ENCODE results near the gene HOXC11. TPM values are rescaled to one million over a fixed set of nuclear protein-coding genes. Genes with fewer than 3 reads are reported as not detected.

The HOXC11 gene
- polyA plus RNA-seq, 3 donors from 2014 or later, result not detected

DNA sequence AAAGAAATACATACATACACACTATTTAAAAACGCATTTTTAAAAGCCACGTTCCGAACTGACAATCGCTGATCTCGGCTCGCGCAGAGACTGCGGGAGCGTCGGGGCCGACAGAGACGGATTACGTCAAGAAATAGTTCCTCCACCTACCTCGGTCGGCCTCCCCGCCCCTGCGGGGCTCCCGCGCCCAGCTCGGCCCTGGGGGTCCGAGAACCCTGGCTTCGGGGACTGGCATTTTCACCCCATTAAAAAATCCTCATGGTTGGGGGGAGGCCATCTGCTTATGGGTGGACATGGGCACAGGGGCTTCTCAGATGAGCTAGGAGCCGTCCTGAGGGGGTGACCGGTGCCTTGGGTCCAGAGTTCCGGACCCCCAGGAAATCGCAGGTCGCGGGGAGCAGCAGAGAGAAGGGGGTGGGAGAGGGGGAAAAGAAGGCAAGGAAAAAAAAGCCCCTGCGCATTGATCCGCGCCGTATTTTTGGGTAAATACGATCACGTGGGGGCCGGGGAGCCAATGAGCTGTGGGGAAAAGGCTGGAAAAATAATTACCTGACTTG lies 26.7 kb downstream of the HOXC11 start:
- H3K27me3 Mint-ChIP-seq (ENCODE audit: low read depth in 3 of 3), result peaks cover 65 to 83% (median 78%) of the 10 kb centered on the region in 3 donors
- H3K4me1 Mint-ChIP-seq, result peaks cover 28 to 29% of the 10 kb centered on the region in 2 donors
- peaks cover 0 to 7% (median 0%) of the 10 kb centered on the region in 6 donors for H3K9me3 Mint-ChIP-seq
- H3K4me3 Mint-ChIP-seq, result peak overlapping the region in 4 of 5 donors; percentile 6 to 65 (median 30)
- no peak overlapping the region for H3K27ac Mint-ChIP-seq
- DNase-seq, result no peak
- peaks cover 0 to 4% (median 0%) of the 10 kb centered on the region in 3 donors for H3K36me3 Mint-ChIP-seq

DNA sequence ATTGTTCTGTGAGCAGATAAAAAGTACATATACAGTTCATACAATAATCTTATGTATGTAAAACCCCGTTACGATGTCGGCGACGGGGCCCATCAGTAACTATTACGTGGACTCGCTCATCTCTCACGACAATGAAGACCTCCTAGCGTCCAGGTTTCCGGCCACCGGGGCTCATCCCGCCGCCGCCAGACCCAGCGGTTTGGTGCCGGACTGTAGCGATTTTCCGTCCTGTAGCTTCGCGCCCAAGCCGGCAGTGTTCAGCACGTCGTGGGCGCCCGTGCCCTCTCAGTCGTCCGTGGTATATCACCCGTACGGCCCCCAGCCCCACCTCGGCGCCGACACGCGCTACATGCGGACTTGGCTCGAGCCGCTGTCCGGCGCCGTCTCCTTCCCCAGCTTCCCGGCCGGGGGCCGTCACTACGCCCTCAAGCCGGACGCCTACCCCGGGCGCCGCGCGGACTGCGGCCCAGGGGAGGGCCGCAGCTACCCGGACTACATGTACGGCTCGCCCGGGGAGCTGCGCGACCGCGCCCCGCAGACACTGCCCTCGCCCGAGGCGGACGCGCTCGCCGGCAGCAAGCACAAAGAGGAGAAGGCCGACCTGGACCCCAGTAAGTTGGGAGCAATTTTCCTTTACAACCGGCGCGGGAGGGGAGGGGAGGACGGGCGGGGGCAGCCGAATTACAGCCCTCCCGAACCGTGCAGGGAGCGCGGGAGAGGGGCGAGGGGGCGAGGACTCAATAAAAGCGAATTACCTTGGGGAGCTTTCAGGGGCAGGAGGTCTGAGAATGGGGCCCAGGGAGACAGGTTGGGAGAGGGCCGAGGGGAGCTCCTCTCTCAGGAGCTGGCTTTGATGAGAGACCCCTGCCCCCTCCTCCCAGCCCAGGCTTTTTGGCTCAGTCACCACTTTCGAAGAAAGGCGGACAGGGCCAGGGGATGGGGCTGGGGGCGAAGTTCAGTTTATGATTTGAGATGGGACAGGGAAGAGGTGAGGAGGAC lies 27.5 kb downstream of the HOXC11 start, which contains the start of gene HOXC9:
Gene HOXC9 (plus strand): TSS at position 46 of the 999 bp plus-strand sequence. CDS start 28 bp downstream, at position 74.
- peak within 1 kb of the TSS in 4 of 5 donors; percentile 15 to 65 (median 42) for H3K4me3 Mint-ChIP-seq
- no peak within 1 kb of the TSS for H3K27ac Mint-ChIP-seq
- no peak for DNase-seq
- peaks cover 21 to 23% of the 10 kb centered on the region in 2 donors for H3K4me1 Mint-ChIP-seq
- H3K27me3 Mint-ChIP-seq (ENCODE audit: low read depth in 3 of 3), result peaks cover 62 to 82% (median 77%) of the 10 kb centered on the region in 3 donors
- H3K9me3 Mint-ChIP-seq, result peaks cover 0 to 5% (median 0%) of the 10 kb centered on the region in 6 donors
- H3K36me3 Mint-ChIP-seq, result peaks cover 0 to under 1% (median 0%) of the 10 kb centered on the region in 3 donors

DNA sequence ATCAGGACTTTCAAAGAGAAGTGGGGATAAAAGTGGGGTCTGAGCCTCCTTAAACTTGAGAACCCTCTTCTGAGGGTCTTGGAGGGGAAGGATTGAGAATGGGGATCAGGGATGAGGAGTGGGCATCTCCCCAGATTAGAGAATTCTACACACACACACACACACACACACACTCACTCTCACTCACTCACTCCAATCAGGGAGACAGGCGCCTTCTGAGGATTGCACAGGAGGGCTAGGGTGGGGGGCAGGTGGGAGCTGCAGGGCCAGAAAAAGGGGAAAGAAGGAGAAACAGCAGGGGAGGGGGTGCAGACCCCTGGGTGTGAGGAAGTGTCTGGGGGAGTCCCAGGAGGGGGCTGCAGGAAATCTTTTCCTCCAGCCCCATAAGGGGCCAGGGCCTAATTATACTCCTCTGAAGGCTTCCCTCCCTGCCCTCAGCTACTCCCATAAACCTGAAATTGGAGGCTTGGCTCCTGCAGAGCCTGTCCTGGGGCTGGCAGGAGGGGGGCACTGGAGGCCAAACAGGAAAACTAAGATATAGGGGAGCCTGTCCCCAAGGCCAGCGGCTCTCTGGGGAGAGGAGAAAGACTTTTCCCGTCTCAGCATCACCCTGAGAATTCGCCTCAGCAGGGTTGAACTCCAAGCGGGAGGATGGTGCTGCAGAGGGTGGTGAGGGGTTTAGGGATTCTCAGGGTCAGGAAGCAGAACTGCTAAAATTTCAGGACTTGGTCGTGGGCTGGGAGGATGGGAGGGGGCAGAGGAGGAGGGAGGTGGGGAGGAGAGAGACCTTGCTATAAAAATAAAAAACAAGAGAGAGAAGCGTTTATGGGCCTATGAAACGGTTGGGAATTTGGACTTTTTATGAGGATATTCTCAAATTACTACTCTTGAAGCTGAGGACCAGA lies 28.6 kb downstream of the HOXC11 start:
- Mint-ChIP-seq H3K27me3 (ENCODE audit: low read depth in 3 of 3) (peaks cover 70 to 81% (median 80%) of the 10 kb centered on the region in 3 donors), H3K27ac (no peak overlapping the region), H3K9me3 (peaks cover 0 to 5% (median 0%) of the 10 kb centered on the region in 6 donors), H3K4me3 (peak overlapping the region in 1 of 5 donors; percentile 7), H3K36me3 (no peaks in the 10 kb centered on the region), H3K4me1 (peaks cover 19 to 24% of the 10 kb centered on the region in 2 donors)
- DNase-seq, result no peak

DNA sequence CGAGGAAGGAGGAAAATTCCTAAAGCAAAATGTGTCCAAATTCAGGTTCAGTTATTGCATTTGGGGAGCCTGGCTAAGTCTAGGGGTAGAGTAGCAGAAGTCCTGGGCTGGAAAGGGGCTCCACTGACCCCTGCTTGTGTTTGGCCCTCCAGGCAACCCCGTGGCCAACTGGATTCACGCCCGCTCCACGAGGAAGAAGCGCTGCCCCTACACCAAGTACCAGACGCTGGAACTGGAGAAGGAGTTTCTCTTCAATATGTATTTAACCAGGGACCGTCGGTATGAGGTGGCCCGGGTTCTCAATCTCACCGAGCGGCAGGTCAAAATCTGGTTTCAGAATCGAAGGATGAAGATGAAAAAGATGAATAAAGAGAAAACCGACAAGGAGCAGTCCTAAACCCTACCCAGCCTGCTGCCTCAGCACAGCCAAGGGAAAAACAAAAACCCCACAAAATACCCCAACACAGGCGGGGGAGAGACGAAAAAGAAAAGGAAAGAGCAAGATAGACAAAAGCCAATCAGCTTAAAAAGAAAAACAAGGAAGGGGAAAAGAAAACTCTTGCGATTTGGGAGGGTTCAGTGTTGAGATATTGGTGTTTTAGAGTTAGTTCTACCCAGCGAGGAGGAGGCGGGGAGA lies 29.5 kb downstream of the HOXC11 start:
- H3K36me3 Mint-ChIP-seq, result no peaks in the 10 kb centered on the region
- H3K4me1 Mint-ChIP-seq, result peaks cover 16 to 21% of the 10 kb centered on the region in 2 donors
- H3K27me3 Mint-ChIP-seq (ENCODE audit: low read depth in 3 of 3), result peaks cover 72 to 80% (median 77%) of the 10 kb centered on the region in 3 donors
- H3K9me3 Mint-ChIP-seq, result peaks cover 0 to 5% (median 0%) of the 10 kb centered on the region in 6 donors
- DNase-seq, result no peak
- no peak overlapping the region for H3K27ac Mint-ChIP-seq
- peak overlapping the region in 1 of 5 donors; percentile 40 for H3K4me3 Mint-ChIP-seq

DNA sequence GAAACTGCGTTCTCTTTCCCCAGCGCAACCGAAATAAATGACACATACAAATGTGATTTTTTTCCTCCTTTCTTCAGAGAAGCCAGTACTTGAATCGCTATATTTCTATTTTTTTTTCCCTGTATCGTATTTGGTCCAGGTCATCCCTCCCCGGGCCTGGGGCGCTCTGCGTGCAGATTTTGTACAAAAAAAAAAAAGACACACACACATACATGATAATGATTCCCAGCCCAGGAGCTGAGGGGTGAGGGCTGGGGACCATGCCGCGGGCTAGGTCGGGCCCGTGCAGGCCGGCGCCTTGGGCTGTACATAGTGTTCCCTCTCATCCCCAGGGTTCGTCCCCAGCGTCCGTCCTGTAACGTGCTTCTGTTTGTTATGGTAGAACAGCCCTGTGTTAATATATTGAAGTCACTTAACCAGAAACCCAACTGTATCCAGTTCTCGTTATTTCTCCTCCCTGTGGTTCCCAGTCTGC lies 30.0 kb downstream of the HOXC11 start:
- no peak overlapping the region for H3K27ac Mint-ChIP-seq
- DNase-seq, result no peak

DNA sequence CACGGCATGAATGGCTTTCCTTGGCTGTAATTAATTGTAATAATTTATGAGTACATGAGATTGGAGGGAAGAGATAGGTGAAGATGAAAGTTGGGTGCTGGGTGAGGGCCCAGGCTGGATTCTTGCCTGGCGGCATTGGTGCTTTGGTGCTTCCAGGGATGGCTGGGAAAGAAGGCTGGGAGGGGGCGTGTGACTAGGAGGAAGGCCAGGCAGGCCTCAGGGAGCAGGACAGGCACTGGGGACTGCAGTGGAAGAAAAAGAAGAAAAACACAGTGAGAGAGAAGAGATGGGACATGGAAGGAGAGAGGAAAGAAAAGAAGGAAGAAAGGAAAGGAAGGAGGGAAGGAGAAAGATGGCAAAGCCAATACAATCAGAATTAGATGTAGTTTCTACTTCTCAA lies 30.7 kb downstream of the HOXC11 start:
- Mint-ChIP-seq H3K27me3 (ENCODE audit: low read depth in 3 of 3) (peaks cover 62 to 79% (median 76%) of the 10 kb centered on the region in 3 donors), H3K36me3 (no peaks in the 10 kb centered on the region), H3K27ac (peak overlapping the region in 2 of 6 donors; percentile 8 to 53), H3K4me1 (peaks cover 12 to 16% of the 10 kb centered on the region in 2 donors), H3K4me3 (peak overlapping the region in 1 of 5 donors; percentile 17), H3K9me3 (peaks cover 0 to 5% (median 0%) of the 10 kb centered on the region in 6 donors)
- DNase-seq, result no peak

More for the DNA sequence above, 30.0 kb downstream of the HOXC11 start:
- H3K4me1 Mint-ChIP-seq, result peaks cover 12 to 16% of the 10 kb centered on the region in 2 donors
- no peaks in the 10 kb centered on the region for H3K36me3 Mint-ChIP-seq
- H3K27me3 Mint-ChIP-seq (ENCODE audit: low read depth in 3 of 3), result peaks cover 69 to 79% (median 77%) of the 10 kb centered on the region in 3 donors
- no peak overlapping the region for H3K4me3 Mint-ChIP-seq
- peaks cover 0 to 5% (median 0%) of the 10 kb centered on the region in 6 donors for H3K9me3 Mint-ChIP-seq

DNA sequence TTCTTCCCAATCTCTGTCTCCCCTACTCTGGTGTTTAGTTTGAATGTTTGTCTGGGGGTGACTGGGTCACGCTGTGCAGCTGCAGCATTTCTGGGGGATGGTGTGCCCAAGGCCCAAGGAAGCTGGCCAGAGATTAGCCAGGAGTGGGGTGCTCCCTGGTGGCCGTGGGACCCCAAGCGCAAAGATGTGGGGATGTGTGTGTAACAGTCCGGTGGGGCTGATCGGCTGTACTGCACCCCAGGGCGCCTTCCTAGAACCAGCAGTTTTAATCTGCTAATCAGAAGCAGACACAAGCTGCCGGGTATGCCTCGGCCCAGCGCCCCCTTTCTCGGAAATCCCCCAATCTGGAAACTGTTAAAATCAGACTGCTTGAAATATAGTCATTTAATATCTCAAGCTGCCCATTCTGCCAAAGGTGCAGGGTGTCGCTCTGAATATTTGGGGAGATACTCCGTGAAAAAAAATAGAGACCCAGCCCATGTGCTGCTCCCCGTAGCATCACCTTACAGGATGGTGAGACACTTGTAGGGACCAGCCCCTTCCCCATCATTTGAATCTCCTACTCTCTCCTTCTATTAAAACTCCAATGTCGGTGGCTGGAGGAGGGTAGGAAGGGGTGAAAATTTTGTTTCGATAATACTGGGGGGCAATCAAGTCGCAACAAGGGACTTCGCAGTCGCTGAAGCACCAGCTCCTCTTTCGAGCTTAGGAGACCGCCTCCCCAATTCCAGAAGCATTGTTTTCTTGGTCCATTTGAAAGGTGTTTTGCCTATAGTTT lies 31.3 kb downstream of the HOXC11 start:
- Mint-ChIP-seq H3K4me3 (no peak overlapping the region), H3K27me3 (ENCODE audit: low read depth in 3 of 3) (peaks cover 58 to 82% (median 73%) of the 10 kb centered on the region in 3 donors), H3K27ac (no peak overlapping the region), H3K9me3 (peaks cover 0 to 5% (median 0%) of the 10 kb centered on the region in 6 donors), H3K36me3 (no peaks in the 10 kb centered on the region), H3K4me1 (peaks cover 13 to 18% of the 10 kb centered on the region in 2 donors)
- DNase-seq, result no peak

DNA sequence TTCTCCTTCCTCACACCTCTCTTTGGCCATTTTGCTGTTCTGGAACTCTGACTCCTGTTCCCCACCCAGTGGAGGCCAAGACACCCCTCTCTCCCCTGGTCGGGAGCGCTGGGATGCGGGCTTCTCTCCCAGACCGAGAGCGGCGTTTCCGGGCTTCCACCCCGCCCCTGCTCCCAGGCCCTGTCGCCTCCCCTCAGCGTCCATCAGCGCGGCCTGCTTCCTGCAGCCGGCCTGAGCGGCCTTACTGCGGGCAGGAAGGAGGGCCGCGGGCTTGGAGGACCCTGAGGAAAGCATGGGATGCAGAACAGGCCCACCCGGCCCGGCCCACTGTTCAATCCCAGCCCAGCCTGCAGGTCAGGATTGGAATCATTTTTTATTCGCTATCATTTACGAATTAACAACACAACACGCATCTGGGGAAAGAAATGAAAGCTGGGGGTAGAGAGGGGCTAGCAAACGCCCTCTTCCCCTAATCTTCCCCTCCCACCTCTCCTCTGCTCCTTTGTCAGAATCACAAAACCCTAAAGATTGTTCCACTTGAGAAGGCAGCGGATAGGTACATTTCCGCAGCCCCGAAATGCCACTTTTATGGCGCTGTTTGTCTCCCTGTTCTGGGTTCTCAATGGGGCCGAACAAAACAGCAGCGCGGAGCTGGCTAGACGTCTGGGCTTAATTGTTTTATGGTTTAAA lies 32.1 kb downstream of the HOXC11 start:
- no peak for DNase-seq
- Mint-ChIP-seq H3K4me3 (peak overlapping the region in 2 of 5 donors; percentile 15 to 82), H3K27ac (no peak overlapping the region), H3K27me3 (ENCODE audit: low read depth in 3 of 3) (peaks cover 56 to 82% (median 72%) of the 10 kb centered on the region in 3 donors), H3K36me3 (no peaks in the 10 kb centered on the region), H3K9me3 (peaks cover 0 to 6% (median 0%) of the 10 kb centered on the region in 6 donors), H3K4me1 (peaks cover 15 to 24% of the 10 kb centered on the region in 2 donors)

DNA sequence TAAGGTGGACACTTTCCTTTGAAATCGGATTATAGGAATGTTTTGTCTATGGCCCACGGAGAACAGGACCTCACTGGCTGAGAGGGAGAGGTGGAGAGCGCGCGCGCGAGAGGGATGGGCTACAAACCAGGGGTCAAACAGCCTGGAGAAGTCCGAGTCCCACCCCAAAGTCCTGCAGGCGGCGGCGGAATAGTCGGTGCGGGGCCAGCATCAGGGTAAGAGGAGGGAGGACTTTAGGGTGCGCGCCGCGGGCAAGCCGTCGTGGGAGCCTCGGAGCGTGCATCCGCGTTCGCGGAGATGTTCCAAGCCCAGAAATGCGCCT lies 32.6 kb downstream of the HOXC11 start:
- Mint-ChIP-seq H3K36me3 (no peaks in the 10 kb centered on the region), H3K9me3 (peaks cover 0 to 6% (median 0%) of the 10 kb centered on the region in 6 donors), H3K4me3 (peak overlapping the region in 2 of 5 donors; percentile 76 to 82), H3K27ac (no peak overlapping the region), H3K4me1 (peaks cover 13 to 24% of the 10 kb centered on the region in 2 donors), H3K27me3 (ENCODE audit: low read depth in 3 of 3) (peaks cover 56 to 81% (median 74%) of the 10 kb centered on the region in 3 donors)
- DNase-seq, result no peak

DNA sequence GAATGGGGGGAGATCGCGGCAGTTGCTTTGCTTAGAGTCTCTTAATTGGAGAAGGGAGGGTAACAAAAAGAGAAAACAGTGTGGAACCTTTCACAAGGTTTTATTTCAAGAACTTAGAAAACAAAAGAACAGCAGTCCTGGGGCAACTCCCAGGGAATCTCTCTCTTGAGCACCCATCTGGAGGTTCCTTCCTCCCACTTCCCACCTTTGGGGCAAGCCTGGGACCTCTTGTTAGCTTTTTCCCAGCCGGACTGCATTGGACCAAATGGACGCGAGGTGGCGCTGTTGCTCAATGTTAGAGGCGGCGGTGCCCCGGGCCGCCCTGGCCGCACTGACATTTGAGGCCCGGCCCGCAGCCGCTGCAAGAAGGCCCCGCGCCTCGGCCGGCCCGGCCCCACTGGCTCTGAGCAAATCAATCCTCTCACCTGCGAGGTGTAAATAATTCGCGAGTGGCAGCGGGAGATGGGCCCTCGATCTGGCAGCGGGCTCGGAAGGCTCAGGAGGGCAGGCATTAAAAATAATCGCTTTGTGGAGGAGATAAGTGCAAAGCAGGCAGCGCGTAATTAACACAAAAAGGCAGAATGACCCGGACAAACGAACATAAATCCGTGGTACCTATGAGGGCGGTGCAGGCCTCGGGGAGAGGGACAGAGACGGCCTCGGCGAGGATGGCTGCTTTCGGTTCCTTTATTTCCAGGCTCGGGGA lies 33.1 kb downstream of the HOXC11 start:
- peaks cover 0 to 6% (median 0%) of the 10 kb centered on the region in 6 donors for H3K9me3 Mint-ChIP-seq
- H3K27ac Mint-ChIP-seq, result peak overlapping the region in 2 of 6 donors; percentile 26 to 45
- peak overlapping the region; percentile 76 to 86 (median 84) for H3K4me3 Mint-ChIP-seq

More for the DNA sequence above, 33.1 kb downstream of the HOXC11 start:
- Mint-ChIP-seq H3K27me3 (ENCODE audit: low read depth in 3 of 3) (peaks cover 53 to 79% (median 75%) of the 10 kb centered on the region in 3 donors), H3K36me3 (no peaks in the 10 kb centered on the region), H3K4me1 (peaks cover 13 to 26% of the 10 kb centered on the region in 2 donors)
- peak; percentile 80 to 85 (median 82) for DNase-seq

Measured in immature natural killer cell (primary cell).